Vagina (tissue), 2 donors: ENCODE data around the gene PTCH2. TPM values are rescaled to one million over a fixed set of nuclear protein-coding genes. Genes with fewer than 3 reads are reported as not detected.

Source experiments
- DNase-seq, 2 donors: peaks; one replicate each; pipeline ENCODE4 v3.0.0-alpha.2; 2017; ENCODE audit errors: extremely low spot score in 2 of 2
- H3K27ac ChIP-seq: fragments of 200-600 bp; sonication (generic); one replicate; pipeline ENCODE4 v1.5.1; 2019
- H3K27me3 ChIP-seq: fragments of 200-600 bp; sonication (generic); one replicate; pipeline ENCODE4 v1.5.1; 2019
- H3K36me3 ChIP-seq, 2 donors: fragments of 200-600 bp; sonication (generic); one replicate each; pipeline ENCODE4 v1.5.1; 2017 to 2019
- H3K4me1 ChIP-seq: fragments of 200-600 bp; sonication (generic); one replicate; pipeline ENCODE4 v1.5.1; 2019
- H3K4me3 ChIP-seq, 2 donors: fragments of 200-600 bp; sonication (generic); 1 replicate in 1 of 2; 2 replicates in 1 of 2; pipeline ENCODE4 v1.5.1; 2016 to 2019
- H3K9me3 ChIP-seq: fragments of 200-600 bp; sonication (generic); one replicate; pipeline ENCODE4 v1.5.1; 2019
- CTCF ChIP-seq, 3 experiments: fragments of 450-650 bp in 2 of 3; fragments of 200-600 bp in 1 of 3; sonication (generic) in 1 of 3; IDR thresholded peaks; one replicate each; pipeline ENCODE4 v1.5.1; 2017 to 2019; ENCODE audit warnings: antibody characterized with exemption in 3 of 3, mild to moderate bottlenecking in 2 of 3, moderate library complexity in 2 of 3
- POLR2A ChIP-seq, 2 donors: fragments of 450-650 bp; IDR thresholded peaks; one replicate each; pipeline ENCODE4 v1.6.1; 2017; ENCODE audit warnings: antibody characterized with exemption in 2 of 2, mild to moderate bottlenecking in 2 of 2, moderate library complexity in 2 of 2
- POLR2AphosphoS5 ChIP-seq, 2 donors: sonication (generic); formaldehyde crosslinking; IDR thresholded peaks; one replicate each; pipeline ENCODE4 v1.9.0; 2017; ENCODE audit warnings: antibody characterized with exemption in 2 of 2, mild to moderate bottlenecking in 2 of 2, low read depth in 1 of 2; ENCODE audit not compliant: insufficient read depth in 1 of 2
- intact Hi-C: fragments of 100-400 bp; cut with DNase I; formaldehyde crosslinking; loops from one replicate; pipeline ENCODE4 v1.15.1; 2023
- total RNA-seq: library from RNA; depleted of rRNA; stranded (reverse); fragments of >200 nt; gene quantifications from one replicate; pipeline ENCODE4 v1.2.3, GENCODE V29; 2016

Gene PTCH2
- total RNA-seq, 1 donor from 2014 or later = 0.98 TPM

- no peak for TF ChIP-seq POLR2AphosphoS5 (IDR thresholded peaks at IDR 0.05; ENCODE audit: insufficient read depth in 1 of 2, low read depth in 1 of 2)
- no peak for TF ChIP-seq POLR2A (IDR thresholded peaks at IDR 0.05)
- TF ChIP-seq CTCF (IDR thresholded peaks at IDR 0.05) = no peak
- H3K27me3 ChIP-seq = no peaks in the 10 kb centered on the region
- H3K4me3 ChIP-seq = peak overlapping the region; percentile 48 to 66
- no peak for DNase-seq
- H3K27ac ChIP-seq = peak overlapping the region; percentile 66
- H3K36me3 ChIP-seq = peaks cover 0 to 5% of the 10 kb centered on the region in 2 donors
- peaks cover 33% of the 10 kb centered on the region for H3K4me1 ChIP-seq
- no peaks in the 10 kb centered on the region for H3K9me3 ChIP-seq
- intact Hi-C loops = loop anchor here (5.0 kb wide), 1 partner anchor 202 kb away; the partner anchor contains the start of gene EIF2B3
These were observed 57.4 kb downstream of the PTCH2 start for GRCh38 chr1:44785501-44786137.

GRCh38 chr1:44785029-44785380 lies 58.0 kb downstream of the PTCH2 start:
- intact Hi-C loops = loop anchor here (5.0 kb wide), 1 partner anchor 202 kb away; the partner anchor contains the start of gene EIF2B3
- TF ChIP-seq CTCF (IDR thresholded peaks at IDR 0.05) = no peak
- TF ChIP-seq POLR2AphosphoS5 (IDR thresholded peaks at IDR 0.05; ENCODE audit: insufficient read depth in 1 of 2, low read depth in 1 of 2) = no peak
- TF ChIP-seq POLR2A (IDR thresholded peaks at IDR 0.05) = no peak

GRCh38 chr1:44784094-44785028 lies 58.7 kb downstream of the PTCH2 start:
- intact Hi-C loops = loop anchor here (5.0 kb wide), 1 partner anchor 203 kb away; the partner anchor contains the start of gene EIF2B3
- no peak for DNase-seq
- peaks cover 33% of the 10 kb centered on the region for H3K4me1 ChIP-seq
- H3K27me3 ChIP-seq = no peaks in the 10 kb centered on the region
- peaks cover 0 to 16% of the 10 kb centered on the region in 2 donors for H3K36me3 ChIP-seq
- peak overlapping the region; percentile 50 for H3K27ac ChIP-seq
- no peak for TF ChIP-seq POLR2AphosphoS5 (IDR thresholded peaks at IDR 0.05; ENCODE audit: insufficient read depth in 1 of 2, low read depth in 1 of 2)
- TF ChIP-seq POLR2A (IDR thresholded peaks at IDR 0.05) = no peak
- TF ChIP-seq CTCF (IDR thresholded peaks at IDR 0.05) = no peak
- peak overlapping the region; percentile 51 to 57 for H3K4me3 ChIP-seq
- no peaks in the 10 kb centered on the region for H3K9me3 ChIP-seq

More at GRCh38 chr1:44785029-44785380, 58.0 kb downstream of the PTCH2 start:
- Histone ChIP-seq H3K4me1 (peaks cover 33% of the 10 kb centered on the region), H3K9me3 (no peaks in the 10 kb centered on the region), H3K4me3 (peak overlapping the region in 1 of 2 donors; percentile 57), H3K36me3 (peaks cover 0 to 9% of the 10 kb centered on the region in 2 donors), H3K27me3 (no peaks in the 10 kb centered on the region), H3K27ac (no peak overlapping the region)
- DNase-seq = no peak

- H3K27ac ChIP-seq = no peak overlapping the region
- intact Hi-C loops = no loop called here
- H3K4me1 ChIP-seq = peaks cover 33% of the 10 kb centered on the region
- no peaks in the 10 kb centered on the region for H3K27me3 ChIP-seq
- H3K9me3 ChIP-seq = no peaks in the 10 kb centered on the region
- peaks cover 0 to 20% of the 10 kb centered on the region in 2 donors for H3K36me3 ChIP-seq
- H3K4me3 ChIP-seq = peak overlapping the region; percentile 51 to 57
- TF ChIP-seq POLR2AphosphoS5 (IDR thresholded peaks at IDR 0.05; ENCODE audit: insufficient read depth in 1 of 2, low read depth in 1 of 2) (no peak), CTCF (IDR thresholded peaks at IDR 0.05) (no peak), POLR2A (IDR thresholded peaks at IDR 0.05) (no peak)
- DNase-seq = no peak
These were observed 59.4 kb downstream of the PTCH2 start for GRCh38 chr1:44783697-44784093.
